Measurements from ENCODE around the gene ZBTB46.

Gene ZBTB46

GRCh38 chr20:63749597-63750508 is 81.2 kb downstream of the ZBTB46 start:
- Histone ChIP-seq H2AFZ (ENCODE audit: low read depth, low read length) (no peak overlapping the region), H3K4me1 (ENCODE audit: low read length) (no peaks in the 10 kb centered on the region)

GRCh38 chr20:63748934-63749270 is 82.2 kb downstream of the ZBTB46 start:
- H3K4me3 ChIP-seq (ENCODE audit: low read length): no peak overlapping the region
- TF ChIP-seq CTCF (IDR thresholded peaks at IDR 0.05; ENCODE audit: low read depth, low read length) (no peak), EZH2phosphoT487 (IDR thresholded peaks at IDR 0.05; ENCODE audit: low read depth) (no peak)

More at GRCh38 chr20:63749597-63750508, 81.2 kb downstream of the ZBTB46 start:
- TF ChIP-seq EZH2phosphoT487 (IDR thresholded peaks at IDR 0.05; ENCODE audit: low read depth) (no peak), CTCF (IDR thresholded peaks at IDR 0.05; ENCODE audit: low read depth, low read length) (no peak)
- Histone ChIP-seq H3K27me3 (ENCODE audit: low read depth, low read length) (no peaks in the 10 kb centered on the region), H3K9me3 (ENCODE audit: insufficient read depth, low read length) (no peaks in the 10 kb centered on the region), H3K9ac (ENCODE audit: low read length) (no peak overlapping the region), H3K36me3 (replicated peaks; ENCODE audit: low read depth, low read length) (no peaks in the 10 kb centered on the region), H3K4me3 (ENCODE audit: low read length) (no peak overlapping the region), H3K4me2 (ENCODE audit: low read length) (no peak overlapping the region), H3K27ac (ENCODE audit: low read length) (no peak overlapping the region), H3K79me2 (ENCODE audit: low read length) (no peaks in the 10 kb centered on the region), H4K20me1 (ENCODE audit: insufficient read depth, low read length) (no peaks in the 10 kb centered on the region)

GRCh38 chr20:63748070-63748933 is 82.8 kb downstream of the ZBTB46 start:
- TF ChIP-seq EZH2phosphoT487 (IDR thresholded peaks at IDR 0.05; ENCODE audit: low read depth) (no peak), CTCF (IDR thresholded peaks at IDR 0.05; ENCODE audit: low read depth, low read length) (no peak)
- Histone ChIP-seq H3K4me3 (ENCODE audit: low read length) (no peak overlapping the region), H2AFZ (ENCODE audit: low read depth, low read length) (no peak overlapping the region)

More at GRCh38 chr20:63748934-63749270, 82.2 kb downstream of the ZBTB46 start:
- Histone ChIP-seq H3K36me3 (replicated peaks; ENCODE audit: low read depth, low read length) (no peaks in the 10 kb centered on the region), H3K27me3 (ENCODE audit: low read depth, low read length) (no peaks in the 10 kb centered on the region), H3K9ac (ENCODE audit: low read length) (no peak overlapping the region), H4K20me1 (ENCODE audit: insufficient read depth, low read length) (no peaks in the 10 kb centered on the region), H3K4me2 (ENCODE audit: low read length) (no peak overlapping the region), H3K4me1 (ENCODE audit: low read length) (no peaks in the 10 kb centered on the region), H3K79me2 (ENCODE audit: low read length) (no peaks in the 10 kb centered on the region), H3K27ac (ENCODE audit: low read length) (no peak overlapping the region), H2AFZ (ENCODE audit: low read depth, low read length) (no peak overlapping the region), H3K9me3 (ENCODE audit: insufficient read depth, low read length) (no peaks in the 10 kb centered on the region)

DNA sequence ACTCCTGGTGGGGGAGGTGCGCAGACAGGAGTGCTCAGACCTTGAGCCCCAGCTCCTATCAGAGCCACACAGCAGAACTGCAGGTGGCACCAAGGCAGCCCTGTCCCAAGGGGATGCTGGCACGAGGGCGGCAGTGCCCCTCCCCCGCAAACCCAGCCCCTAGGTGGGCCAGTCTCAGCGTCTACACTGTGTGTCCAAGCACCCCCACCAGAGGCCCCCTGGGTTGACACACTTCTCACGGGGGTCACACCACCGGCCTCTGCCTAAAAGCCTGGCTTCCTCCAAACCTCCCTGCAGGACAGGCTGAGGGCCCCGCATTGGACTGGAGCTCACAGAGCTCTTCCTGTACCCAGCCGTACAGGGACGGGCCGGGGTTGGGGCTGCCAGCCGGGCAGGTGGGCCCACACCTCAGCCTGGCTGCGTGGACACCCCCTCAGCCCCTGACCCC is 83.4 kb downstream of the ZBTB46 start:
- no peaks in the 10 kb centered on the region for H3K79me2 ChIP-seq (ENCODE audit: low read length)
- no peaks in the 10 kb centered on the region for H3K4me1 ChIP-seq (ENCODE audit: low read length)
- no peaks in the 10 kb centered on the region for H4K20me1 ChIP-seq (ENCODE audit: insufficient read depth, low read length)
- no peak overlapping the region for H3K4me2 ChIP-seq (ENCODE audit: low read length)
- H3K9ac ChIP-seq (ENCODE audit: low read length): no peak overlapping the region
- H3K27ac ChIP-seq (ENCODE audit: low read length): no peak overlapping the region
- H3K4me3 ChIP-seq (ENCODE audit: low read length): no peak overlapping the region
- no peak overlapping the region for H2AFZ ChIP-seq (ENCODE audit: low read depth, low read length)
- TF ChIP-seq CTCF (IDR thresholded peaks at IDR 0.05; ENCODE audit: low read depth, low read length): no peak
- no peak for TF ChIP-seq EZH2phosphoT487 (IDR thresholded peaks at IDR 0.05; ENCODE audit: low read depth)
- H3K27me3 ChIP-seq (ENCODE audit: low read depth, low read length): no peaks in the 10 kb centered on the region
- no peaks in the 10 kb centered on the region for H3K9me3 ChIP-seq (ENCODE audit: insufficient read depth, low read length)
- peaks cover 8% of the 10 kb centered on the region for H3K36me3 ChIP-seq (replicated peaks; ENCODE audit: low read depth, low read length)

More at GRCh38 chr20:63748070-63748933, 82.8 kb downstream of the ZBTB46 start:
- no peak overlapping the region for H3K4me2 ChIP-seq (ENCODE audit: low read length)
- H4K20me1 ChIP-seq (ENCODE audit: insufficient read depth, low read length): no peaks in the 10 kb centered on the region
- no peaks in the 10 kb centered on the region for H3K9me3 ChIP-seq (ENCODE audit: insufficient read depth, low read length)
- H3K79me2 ChIP-seq (ENCODE audit: low read length): no peaks in the 10 kb centered on the region
- H3K27ac ChIP-seq (ENCODE audit: low read length): no peak overlapping the region
- H3K27me3 ChIP-seq (ENCODE audit: low read depth, low read length): no peaks in the 10 kb centered on the region
- no peaks in the 10 kb centered on the region for H3K4me1 ChIP-seq (ENCODE audit: low read length)
- H3K36me3 ChIP-seq (replicated peaks; ENCODE audit: low read depth, low read length): peaks cover 5% of the 10 kb centered on the region
- no peak overlapping the region for H3K9ac ChIP-seq (ENCODE audit: low read length)
